Fibroblast of mammary gland (primary cell): ENCODE measurements around the gene NR2E3.
"Not testable (repeated sequence)": the region's sequence is repeated elsewhere in the genome, so short reads cannot be mapped to it uniquely, and the experiment has no call there.

Experiments
- DNase-seq: peaks from one replicate; pipeline ENCODE4 v3.0.0-alpha.2; 2010; ENCODE audit warnings: low read depth
- H3K4me3 ChIP-seq: 2 replicates; pipeline ENCODE4 v1.5.1; 2011; ENCODE audit warnings: low read depth, mild to moderate bottlenecking, low read length, moderate library complexity; ENCODE audit not compliant: control insufficient read depth
- TF ChIP-seq, protein P1 (sequence below): conservative IDR thresholded peaks from 2 replicates; pipeline ENCODE4 v1.5.1; 2011; ENCODE audit warnings: low read depth, low read length, inconsistent platforms; ENCODE audit not compliant: control insufficient read depth, insufficient read depth

Gene NR2E3

DNA sequence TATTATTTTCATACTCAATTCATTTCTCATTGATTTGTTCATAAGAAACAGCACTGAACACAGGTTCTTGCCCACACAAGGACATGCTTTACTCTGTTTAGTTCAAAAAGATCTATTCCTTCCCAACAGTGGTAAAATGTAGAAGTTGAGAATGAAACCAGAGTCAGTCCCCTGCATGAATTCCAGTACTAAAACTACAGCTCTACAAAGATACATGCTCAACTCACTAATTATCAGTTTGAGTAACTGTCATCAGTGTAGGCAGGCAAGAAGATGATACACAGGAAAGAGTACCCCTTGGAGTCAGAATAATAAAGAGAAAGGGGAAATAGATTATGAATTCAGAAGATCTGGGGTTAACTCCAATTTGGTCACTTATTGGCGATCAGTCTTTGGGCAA lies 43.2 kb downstream of the NR2E3 start:
- no peak overlapping the region for H3K4me3 ChIP-seq
- no peak for DNase-seq
- TF ChIP-seq, protein P1, sequence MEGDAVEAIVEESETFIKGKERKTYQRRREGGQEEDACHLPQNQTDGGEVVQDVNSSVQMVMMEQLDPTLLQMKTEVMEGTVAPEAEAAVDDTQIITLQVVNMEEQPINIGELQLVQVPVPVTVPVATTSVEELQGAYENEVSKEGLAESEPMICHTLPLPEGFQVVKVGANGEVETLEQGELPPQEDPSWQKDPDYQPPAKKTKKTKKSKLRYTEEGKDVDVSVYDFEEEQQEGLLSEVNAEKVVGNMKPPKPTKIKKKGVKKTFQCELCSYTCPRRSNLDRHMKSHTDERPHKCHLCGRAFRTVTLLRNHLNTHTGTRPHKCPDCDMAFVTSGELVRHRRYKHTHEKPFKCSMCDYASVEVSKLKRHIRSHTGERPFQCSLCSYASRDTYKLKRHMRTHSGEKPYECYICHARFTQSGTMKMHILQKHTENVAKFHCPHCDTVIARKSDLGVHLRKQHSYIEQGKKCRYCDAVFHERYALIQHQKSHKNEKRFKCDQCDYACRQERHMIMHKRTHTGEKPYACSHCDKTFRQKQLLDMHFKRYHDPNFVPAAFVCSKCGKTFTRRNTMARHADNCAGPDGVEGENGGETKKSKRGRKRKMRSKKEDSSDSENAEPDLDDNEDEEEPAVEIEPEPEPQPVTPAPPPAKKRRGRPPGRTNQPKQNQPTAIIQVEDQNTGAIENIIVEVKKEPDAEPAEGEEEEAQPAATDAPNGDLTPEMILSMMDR = no peak

DNA sequence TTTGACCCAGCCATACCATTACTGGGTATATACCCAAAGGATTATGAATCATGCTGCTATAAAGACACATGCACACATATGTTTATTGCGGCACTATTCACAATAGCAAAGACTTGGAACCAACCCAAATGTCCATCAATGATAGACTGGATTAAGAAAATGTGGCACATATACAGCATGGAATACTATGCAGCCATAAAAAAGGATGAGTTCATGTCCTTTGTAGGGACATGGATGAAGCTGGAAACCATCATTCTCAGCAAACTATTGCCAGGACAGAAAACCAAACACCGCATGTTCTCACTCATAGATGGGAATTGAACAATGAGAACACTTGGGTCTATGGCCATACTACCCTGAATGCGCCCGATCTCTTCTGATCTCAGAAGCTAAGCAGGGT lies 47.9 kb downstream of the NR2E3 start:
- not testable (repeated sequence) for H3K4me3 ChIP-seq, DNase-seq
